H1 (cell line): ENCODE results near the gene FLT1. TPM values are rescaled to one million over a fixed set of nuclear protein-coding genes. Genes with fewer than 3 reads are reported as not detected.

ENCODE experiments used
- CTCF ChIA-PET: fragments of 300-600 bp; sonication (Branson Sonifier 250); formaldehyde crosslinking; loops from one replicate; lab custom pipeline; 2021; ENCODE audit not compliant: partially characterized antibody; lab: Charles Lee
- POLR2A ChIA-PET: fragments of 300-600 bp; sonication (Branson Sonifier 250); formaldehyde crosslinking; loops from one replicate; lab custom pipeline; 2021; ENCODE audit warnings: inconsistent platforms; ENCODE audit not compliant: partially characterized antibody; lab: Charles Lee
- DNase-seq, 2 experiments: peaks; one replicate each; pipeline versions ENCODE4 v3.0.0 to v3.0.0-alpha.2; 2010 to 2022; ENCODE audit warnings: low spot score in 2 of 2, low read depth in 1 of 2, mixed read lengths in 1 of 2
- FAIRE-seq: peaks from 2 replicates; lab custom pipeline; 2011; peaks lifted over from hg19 to GRCh38; lab: Jason Lieb, UNC
- H2AFZ ChIP-seq: 2 replicates; pipeline ENCODE4 v1.8.1; 2012; ENCODE audit warnings: low read length, inconsistent platforms
- H2AK5ac ChIP-seq: 2 replicates; pipeline ENCODE4 v1.6.1; 2013; ENCODE audit warnings: low read depth, low read length
- H2BK120ac ChIP-seq: replicated peaks from 2 replicates; pipeline ENCODE3; 2013; ENCODE audit warnings: low read depth, low read length, inconsistent platforms
- H2BK12ac ChIP-seq: 2 replicates; pipeline ENCODE4 v1.6.1; 2013; ENCODE audit warnings: low read depth, low read length
- H2BK15ac ChIP-seq: 2 replicates; pipeline ENCODE4 v1.6.1; 2013; ENCODE audit warnings: low read length
- H2BK20ac ChIP-seq: 2 replicates; pipeline ENCODE4 v1.6.1; 2013; ENCODE audit warnings: low read length
- H2BK5ac ChIP-seq: 2 replicates; pipeline ENCODE4 v1.6.1; 2013; ENCODE audit warnings: low read depth, low read length
- H3K14ac ChIP-seq: 2 replicates; pipeline ENCODE4 v1.6.1; 2013; ENCODE audit warnings: inconsistent platforms; ENCODE audit not compliant: insufficient read length
- H3K18ac ChIP-seq: 2 replicates; pipeline ENCODE4 v1.6.1; 2013; ENCODE audit warnings: low read length; ENCODE audit errors: extremely low read depth
- H3K23ac ChIP-seq: 2 replicates; pipeline ENCODE4 v1.6.1; 2013; ENCODE audit warnings: inconsistent platforms; ENCODE audit not compliant: insufficient read length
- H3K23me2 ChIP-seq: 2 replicates; pipeline ENCODE4 v1.6.1; 2013; ENCODE audit warnings: low read depth, low read length
- H3K27ac ChIP-seq: 2 replicates; pipeline ENCODE4 v1.6.1; 2011; ENCODE audit warnings: low read depth, low read length, inconsistent platforms
- H3K27me3 ChIP-seq, 4 experiments: replicated peaks in 1 of 4; 1 replicate in 1 of 4; 2 replicates in 3 of 4; pipeline versions ENCODE4 v1.6.1 to v1.8.1; 2011 to 2013; ENCODE audit warnings: low read length in 3 of 4, mild to moderate bottlenecking in 3 of 4, inconsistent platforms in 2 of 4, mixed read lengths in 2 of 4, moderate library complexity in 1 of 4; ENCODE audit not compliant: control insufficient read depth in 3 of 4, insufficient read depth in 3 of 4; ENCODE audit errors: extremely low read depth in 1 of 4
- H3K36me3 ChIP-seq, 4 experiments: 2 replicates each; pipeline versions ENCODE4 v1.6.1 to v1.8.1; 2011 to 2013; ENCODE audit warnings: mild to moderate bottlenecking in 4 of 4, low read length in 3 of 4, moderate library complexity in 2 of 4, control low read depth in 1 of 4, inconsistent platforms in 1 of 4; ENCODE audit not compliant: insufficient read depth in 4 of 4, control insufficient read depth in 2 of 4
- H3K4ac ChIP-seq: replicated peaks from 2 replicates; pipeline ENCODE3; 2013; ENCODE audit warnings: low read length, low read depth, mixed read lengths, inconsistent platforms; ENCODE audit not compliant: insufficient read length
- H3K4me1 ChIP-seq, 4 experiments: replicated peaks in 1 of 4; 1 replicate in 1 of 4; 2 replicates in 3 of 4; pipeline versions ENCODE4 v1.6.1 to v1.8.1; 2011 to 2013; ENCODE audit warnings: low read length in 3 of 4, inconsistent platforms in 2 of 4, mixed read lengths in 1 of 4; ENCODE audit not compliant: insufficient read depth in 4 of 4, control insufficient read depth in 3 of 4
- H3K4me2 ChIP-seq, 2 experiments: 2 replicates each; pipeline versions ENCODE4 v1.6.1 to v1.8.1; 2011 to 2013; ENCODE audit warnings: low read depth in 2 of 2, low read length in 2 of 2, control low read depth in 1 of 2, inconsistent platforms in 1 of 2, mild to moderate bottlenecking in 1 of 2; ENCODE audit not compliant: insufficient read depth in 1 of 2
- H3K4me3 ChIP-seq, 4 experiments: fragments of 200-600, 300-600 bp in 1 of 4; sonication (generic), shearing (Covaris generic), sonication (Bioruptor Twin) in 1 of 4; 2 replicates each; pipeline versions ENCODE4 v1.5.1 to v1.8.1; 2011 to 2016; ENCODE audit warnings: low read length in 4 of 4, low read depth in 3 of 4, control low read depth in 2 of 4, inconsistent platforms in 2 of 4, mild to moderate bottlenecking in 2 of 4, mixed read lengths in 1 of 4, moderate library complexity in 1 of 4; ENCODE audit not compliant: insufficient read depth in 2 of 4; ENCODE audit errors: extremely low read depth in 1 of 4
- H3K56ac ChIP-seq: replicated peaks from 2 replicates; pipeline ENCODE3; 2013; ENCODE audit warnings: low read depth, mild to moderate bottlenecking, mixed read lengths, low read length, inconsistent platforms; ENCODE audit not compliant: insufficient read length
- H3K79me1 ChIP-seq: 2 replicates; pipeline ENCODE4 v1.6.1; 2013; ENCODE audit warnings: low read depth, low read length, control low read depth
- H3K79me2 ChIP-seq, 2 experiments: 2 replicates each; pipeline versions ENCODE4 v1.6.1 to v1.8.1; 2012 to 2013; ENCODE audit warnings: low read length in 2 of 2, mild to moderate bottlenecking in 2 of 2, inconsistent platforms in 1 of 2; ENCODE audit not compliant: insufficient read depth in 2 of 2, control insufficient read depth in 1 of 2
- H3K9ac ChIP-seq, 4 experiments: replicated peaks in 1 of 4; 1 replicate in 1 of 4; 2 replicates in 3 of 4; pipeline versions ENCODE4 v1.6.1 to v1.8.1; 2011 to 2013; ENCODE audit warnings: low read depth in 3 of 4, low read length in 3 of 4, control low read depth in 2 of 4, mild to moderate bottlenecking in 2 of 4, moderate library complexity in 2 of 4, inconsistent platforms in 1 of 4; ENCODE audit errors: extremely low read depth in 1 of 4
- H3K9me3 ChIP-seq, 2 experiments: 2 replicates each; pipeline versions ENCODE4 v1.6.1 to v1.8.1; 2012 to 2013; ENCODE audit warnings: mild to moderate bottlenecking in 2 of 2, moderate library complexity in 2 of 2, control low read depth in 1 of 2, inconsistent platforms in 1 of 2, low read depth in 1 of 2, low read length in 1 of 2, mixed read lengths in 1 of 2; ENCODE audit not compliant: insufficient read depth in 2 of 2
- H4K20me1 ChIP-seq, 2 experiments: replicated peaks in 1 of 2; 2 replicates each; pipeline versions ENCODE3 to v1.8.1; 2011 to 2013; ENCODE audit warnings: inconsistent platforms in 2 of 2, low read length in 2 of 2, mild to moderate bottlenecking in 1 of 2; ENCODE audit not compliant: insufficient read depth in 2 of 2, control insufficient read depth in 1 of 2
- H4K5ac ChIP-seq: 2 replicates; pipeline ENCODE4 v1.6.1; 2013; ENCODE audit warnings: low read length, low read depth, mixed read lengths, inconsistent platforms; ENCODE audit not compliant: insufficient read length
- H4K8ac ChIP-seq: 2 replicates; pipeline ENCODE4 v1.8.0; 2013; ENCODE audit warnings: mild to moderate bottlenecking, moderate library complexity, low read length, inconsistent platforms; ENCODE audit not compliant: insufficient read depth; ENCODE audit errors: extremely low read depth
- H4K91ac ChIP-seq: replicated peaks from 2 replicates; pipeline ENCODE3; 2013; ENCODE audit warnings: low read length, mixed read lengths, inconsistent platforms; ENCODE audit not compliant: insufficient read length
- BRCA1 ChIP-seq: IDR thresholded peaks from 2 replicates; pipeline ENCODE4 v1.6.1; 2012; ENCODE audit warnings: low read depth, low read length, improper control_type of control experiment
- CREB1 ChIP-seq: IDR thresholded peaks from 2 replicates; pipeline ENCODE4 v1.6.1; 2012; ENCODE audit warnings: inconsistent platforms
- EP300 ChIP-seq, 2 experiments: IDR thresholded peaks; 1 replicate in 1 of 2; 2 replicates in 1 of 2; pipeline ENCODE4 v1.6.1; 2011 to 2012; ENCODE audit warnings: low read depth in 2 of 2, low read length in 2 of 2, mild to moderate bottlenecking in 2 of 2, borderline replicate concordance in 1 of 2, inconsistent platforms in 1 of 2, moderate library complexity in 1 of 2
- MAFK ChIP-seq: IDR thresholded peaks from 2 replicates; pipeline ENCODE4 v1.6.1; 2012; ENCODE audit warnings: low read depth, mild to moderate bottlenecking, improper control_type of control experiment, low read length
- NRF1 ChIP-seq: IDR thresholded peaks from 2 replicates; pipeline ENCODE4 v1.6.1; 2011; ENCODE audit warnings: mild to moderate bottlenecking, low read depth, low read length, improper control_type of control experiment
- POLR2A ChIP-seq, 2 experiments: IDR thresholded peaks; 1 replicate in 1 of 2; 2 replicates in 1 of 2; pipeline ENCODE4 v1.6.1; 2011; ENCODE audit warnings: low read depth in 2 of 2, low read length in 2 of 2, mild to moderate bottlenecking in 2 of 2; ENCODE audit errors: control extremely low read depth in 1 of 2
- RBBP5 ChIP-seq: IDR thresholded peaks from 2 replicates; pipeline ENCODE4 v1.7.1; 2012; ENCODE audit warnings: low read depth, mild to moderate bottlenecking, inconsistent platforms, low read length, moderate library complexity, borderline replicate concordance
- SIRT6 ChIP-seq: IDR thresholded peaks from one replicate; pipeline ENCODE4 v1.7.1; 2012; ENCODE audit warnings: low read length, inconsistent platforms
- SP1 ChIP-seq: IDR thresholded peaks from 2 replicates; pipeline ENCODE4 v1.6.1; 2011; ENCODE audit warnings: low read depth, low read length
- SUZ12 ChIP-seq: fragments of 200-600 bp; sonication (generic); IDR thresholded peaks from 2 replicates; pipeline ENCODE4 v1.6.1; 2012; ENCODE audit warnings: mild to moderate bottlenecking, inconsistent platforms, low read length, moderate library complexity, mixed read lengths
- TCF12 ChIP-seq: IDR thresholded peaks from 2 replicates; pipeline ENCODE4 v1.6.1; 2011; ENCODE audit warnings: low read depth, mild to moderate bottlenecking, low read length
- WGBS, 2 experiments: shearing (Covaris generic) in 1 of 2; methylation state at CpG; one replicate each; pipeline versions ENCODE4 v1.1.6 to v1.1.7; 2013 to 2015; ENCODE audit warnings: low lambda C conversion rate in 2 of 2, mixed read lengths in 2 of 2, inconsistent platforms in 1 of 2, low coverage in 1 of 2, missing lambda C conversion rate in 1 of 2; ENCODE audit not compliant: insufficient replicate concordance in 2 of 2, insufficient coverage in 1 of 2, insufficient read length in 1 of 2; ENCODE audit errors: extremely low coverage in 1 of 2, missing lambda C conversion rate in 1 of 2; 5-methylcytosine and 5-hydroxymethylcytosine counted together
- polyA plus RNA-seq, 7 experiments: library from polyadenylated mRNA; depleted of rRNA in 3 of 7; stranded (reverse) in 5 of 7; unstranded in 2 of 7; fragments of >200 nt in 5 of 7; fragments of 200-250 nt in 2 of 7; gene quantifications; 1 replicate in 5 of 7; 2 replicates in 1 of 7; 4 replicates in 1 of 7; pipeline versions ENCODE4 v1.2.1 to v1.2.3, GENCODE V29; 2011 to 2013; ENCODE audit warnings: missing spikeins in 2 of 7, mixed read lengths in 2 of 7
- total RNA-seq: library from RNA; stranded (reverse); fragmentation: NEBNext Ultra II Directional; extraction: Animal tissue kit (Norgen Biotek cat#: 25700); gene quantifications from 2 replicates; pipeline ENCODE4 v1.2.1, GENCODE V29; 2021
- TF ChIP-seq, protein P1 (sequence below): IDR thresholded peaks from 2 replicates; pipeline ENCODE4 v1.6.1; 2011; ENCODE audit warnings: low read depth, mild to moderate bottlenecking, low read length; ENCODE audit not compliant: insufficient read depth
- TF ChIP-seq, protein P2 (sequence below): IDR thresholded peaks from 2 replicates; pipeline ENCODE4 v1.6.1; 2012; ENCODE audit warnings: inconsistent platforms

FLT1 gene
- total and polyA plus RNA-seq, 2 of the 8 experiments (the other 6 are each of a cell fraction or from before 2014, with no cell fraction given) = 19.7 to 90.2 TPM

- Histone ChIP-seq H3K36me3 (peaks cover 6 to 47% (median 28%) of the 10 kb centered on the region in 4 experiments; a peak in 7 of 8 replicates), H4K91ac (no peak overlapping the region), H2AK5ac (no peak overlapping the region), H3K79me2 (peaks cover 0 to 13% of the 10 kb centered on the region in 2 experiments; a peak in 1 of 4 replicates), H3K14ac (no peak overlapping the region), H2AFZ (no peak overlapping the region), H3K79me1 (no peaks in the 10 kb centered on the region), H3K4ac (no peak overlapping the region), H3K23ac (no peak overlapping the region), H3K9ac (no peak overlapping the region), H2BK5ac (no peak overlapping the region), H3K56ac (no peak overlapping the region), H2BK20ac (no peak overlapping the region), H4K20me1 (no peaks in the 10 kb centered on the region), H3K18ac (no peak overlapping the region), H4K5ac (no peak overlapping the region), H3K27ac (no peak overlapping the region), H3K4me1 (peaks cover 3 to 29% (median 22%) of the 10 kb centered on the region in 4 experiments; a peak in 6 of 7 replicates), H2BK15ac (no peak overlapping the region), H2BK120ac (no peak overlapping the region), H4K8ac (no peak overlapping the region), H3K4me2 (no peak overlapping the region), H2BK12ac (no peak overlapping the region), H3K9me3 (no peaks in the 10 kb centered on the region), H3K4me3 (no peak overlapping the region), H3K23me2 (no peaks in the 10 kb centered on the region), H3K27me3 (no peaks in the 10 kb centered on the region)
- no peak for TF ChIP-seq SIRT6
- no peak for TF ChIP-seq CREB1
- TF ChIP-seq EP300 (IDR thresholded peaks at IDR 0.05; ENCODE audit: borderline replicate concordance in 1 of 2, low read depth in 2 of 2, low read length in 2 of 2) = no peak
- TF ChIP-seq, protein P1, sequence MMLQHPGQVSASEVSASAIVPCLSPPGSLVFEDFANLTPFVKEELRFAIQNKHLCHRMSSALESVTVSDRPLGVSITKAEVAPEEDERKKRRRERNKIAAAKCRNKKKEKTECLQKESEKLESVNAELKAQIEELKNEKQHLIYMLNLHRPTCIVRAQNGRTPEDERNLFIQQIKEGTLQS = no peak
- TF ChIP-seq SP1 = no peak
- no peak for TF ChIP-seq BRCA1
- no peak for TF ChIP-seq MAFK
- no peak for TF ChIP-seq TCF12
- TF ChIP-seq RBBP5 = no peak
- no peak for TF ChIP-seq NRF1
- no peak for TF ChIP-seq POLR2A (IDR thresholded peaks at IDR 0.05; ENCODE audit: control extremely low read depth in 1 of 2, low read depth in 2 of 2, low read length in 2 of 2)
- no peak for TF ChIP-seq SUZ12
- TF ChIP-seq, protein P2, sequence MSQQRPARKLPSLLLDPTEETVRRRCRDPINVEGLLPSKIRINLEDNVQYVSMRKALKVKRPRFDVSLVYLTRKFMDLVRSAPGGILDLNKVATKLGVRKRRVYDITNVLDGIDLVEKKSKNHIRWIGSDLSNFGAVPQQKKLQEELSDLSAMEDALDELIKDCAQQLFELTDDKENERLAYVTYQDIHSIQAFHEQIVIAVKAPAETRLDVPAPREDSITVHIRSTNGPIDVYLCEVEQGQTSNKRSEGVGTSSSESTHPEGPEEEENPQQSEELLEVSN = no peak
- WGBS, 2 experiments = 88% methylated on average over 11 of the region's 11 CpGs; no CpG with 5 or more reads in 1 of the 2 experiments
- CTCF ChIA-PET = interaction anchor here (0.9 kb wide), 1 partner anchor 10 kb away, joined by 3 read pairs; no protein-coding TSS in a partner anchor
- DNase-seq (no peak), FAIRE-seq (no peak)
- POLR2A ChIA-PET = no interaction called here
These were observed 61.9 kb downstream of the FLT1 start for GRCh38 chr13:28432816-28433560.
